Stimulated activated CD4-positive, alpha-beta T cell treated with anti-CD3 and anti-CD28 coated beads, TNF-alpha, amount 100 ng/mL, for 48 hours (primary cell): ENCODE results near the gene FAM81A.
"Not testable (repeated sequence)": the region's sequence is repeated elsewhere in the genome, so short reads cannot be mapped to it uniquely, and the experiment has no call there.

Experiments used
- DNase-seq, 3 donors: peaks; one replicate each; pipeline ENCODE4 v3.0.0-alpha.2; 2020; ENCODE audit warnings: low read depth in 3 of 3

FAM81A gene

GRCh38 chr15:59437817-59438624 lies at the start of gene FAM81A:
Gene FAM81A, plus strand, starts transcription at chr15:59438186. Its CDS starts 20,441 bp downstream, at chr15:59458627.
- DNase-seq = peak in 1 of 3 donors; percentile 13

GRCh38 chr15:59388670-59389069 lies 49.3 kb upstream of the FAM81A start:
- DNase-seq = no peak

- no peak for DNase-seq
Measured at GRCh38 chr15:59392299-59392698, 45.7 kb upstream of the FAM81A start.

GRCh38 chr15:59394166-59394661 lies 43.8 kb upstream of the FAM81A start:
- DNase-seq = no peak

GRCh38 chr15:59396211-59396610 lies 41.8 kb upstream of the FAM81A start:
- DNase-seq = no peak

- DNase-seq = no peak
Measured at GRCh38 chr15:59396679-59397078, 41.3 kb upstream of the FAM81A start.

- DNase-seq = no peak
Measured at GRCh38 chr15:59398220-59398619, 39.8 kb upstream of the FAM81A start.

GRCh38 chr15:59399465-59400102 lies 38.4 kb upstream of the FAM81A start:
- no peak for DNase-seq

GRCh38 chr15:59400103-59400813 lies 37.7 kb upstream of the FAM81A start:
- no peak for DNase-seq

GRCh38 chr15:59401051-59401823 lies 36.7 kb upstream of the FAM81A start:
- not testable (repeated sequence) for DNase-seq

GRCh38 chr15:59401824-59402569 lies 36.0 kb upstream of the FAM81A start:
- DNase-seq = no peak

GRCh38 chr15:59405079-59405478 lies 32.9 kb upstream of the FAM81A start:
- no peak for DNase-seq

GRCh38 chr15:59406446-59406845 lies 31.5 kb upstream of the FAM81A start:
- DNase-seq = no peak

- no peak for DNase-seq
Measured at GRCh38 chr15:59407946-59408345, 30.0 kb upstream of the FAM81A start.

GRCh38 chr15:59410391-59410896 lies 27.5 kb upstream of the FAM81A start:
- no peak for DNase-seq

GRCh38 chr15:59413577-59413976 lies 24.4 kb upstream of the FAM81A start:
- no peak for DNase-seq

- no peak for DNase-seq
Measured at GRCh38 chr15:59416816-59417215, 21.2 kb upstream of the FAM81A start.

- no peak for DNase-seq
Measured at GRCh38 chr15:59419170-59419569, 18.8 kb upstream of the FAM81A start.

- no peak for DNase-seq
Measured at GRCh38 chr15:59420108-59420507, 17.9 kb upstream of the FAM81A start.

- no peak for DNase-seq
Measured at GRCh38 chr15:59420986-59421618, 16.9 kb upstream of the FAM81A start.
